Upper lobe of right lung (tissue), 1 donor: ENCODE measurements around the gene ENTPD6. TPM values are rescaled to one million over a fixed set of nuclear protein-coding genes. Genes with fewer than 3 reads are reported as not detected.

Source experiments
- ATAC-seq: fragments of 200-7000 bp; cut with Tn5 transposase; one replicate; pipeline ENCODE4 v1.9.1; 2020; ENCODE audit warnings: mild to moderate bottlenecking, moderate library complexity
- DNase-seq: peaks from one replicate; pipeline ENCODE4 v3.0.0-alpha.2; 2020
- H3K27ac ChIP-seq: fragments of 200-600 bp; one replicate; pipeline ENCODE4 v1.8.0; 2022
- H3K27me3 ChIP-seq: fragments of 200-600 bp; one replicate; pipeline ENCODE4 v1.8.0; 2022; ENCODE audit warnings: mild to moderate bottlenecking
- H3K36me3 ChIP-seq: fragments of 200-600 bp; one replicate; pipeline ENCODE4 v1.8.0; 2022
- H3K4me1 ChIP-seq: fragments of 200-600 bp; one replicate; pipeline ENCODE4 v1.8.0; 2022
- H3K4me3 ChIP-seq: fragments of 200-600 bp; one replicate; pipeline ENCODE4 v1.8.0; 2022; ENCODE audit warnings: mild to moderate bottlenecking
- H3K9me3 ChIP-seq: fragments of 200-600 bp; one replicate; pipeline ENCODE4 v1.8.0; 2022
- CTCF ChIP-seq: fragments of 200-600 bp; IDR thresholded peaks from one replicate; pipeline ENCODE4 v1.8.0; 2022; ENCODE audit warnings: antibody characterized with exemption
- intact Hi-C: fragments of 100-400 bp; cut with DNase I; formaldehyde crosslinking; loops from one replicate; pipeline ENCODE4 v1.11.0; 2022
- total RNA-seq: library from RNA; stranded (reverse); fragmentation: NEBNext Ultra II Directional; extraction: Animal tissue kit (Norgen Biotek cat#: 25700); gene quantifications from one replicate; pipeline ENCODE4 v1.2.1, GENCODE V29; 2021
- donor health status: DM: no; HTN: yes; CAD: no; lungs with severe emphysema.

Gene ENTPD6
- total RNA-seq, 1 donor from 2014 or later, result 75.6 TPM

- no peak overlapping the region for H3K4me3 ChIP-seq
- H3K4me1 ChIP-seq, result peaks cover 3% of the 10 kb centered on the region
- DNase-seq (no peak), ATAC-seq (no peak)
- H3K27me3 ChIP-seq, result no peaks in the 10 kb centered on the region
- peaks cover 54% of the 10 kb centered on the region for H3K36me3 ChIP-seq
- TF ChIP-seq CTCF, result no peak
- H3K27ac ChIP-seq, result no peak overlapping the region
- H3K9me3 ChIP-seq, result no peaks in the 10 kb centered on the region
- intact Hi-C loops, result no loop called here
These were observed 14.4 kb downstream of the ENTPD6 start for GRCh38 chr20:25209911-25210310.

GRCh38 chr20:25211273-25211672 lies 15.8 kb downstream of the ENTPD6 start:
- Histone ChIP-seq H3K9me3 (no peaks in the 10 kb centered on the region), H3K4me3 (no peak overlapping the region), H3K36me3 (peaks cover 68% of the 10 kb centered on the region), H3K27me3 (no peaks in the 10 kb centered on the region), H3K4me1 (peaks cover 3% of the 10 kb centered on the region), H3K27ac (no peak overlapping the region)
- intact Hi-C loops, result no loop called here
- TF ChIP-seq CTCF, result no peak
- ATAC-seq (no peak), DNase-seq (no peak)

DNA sequence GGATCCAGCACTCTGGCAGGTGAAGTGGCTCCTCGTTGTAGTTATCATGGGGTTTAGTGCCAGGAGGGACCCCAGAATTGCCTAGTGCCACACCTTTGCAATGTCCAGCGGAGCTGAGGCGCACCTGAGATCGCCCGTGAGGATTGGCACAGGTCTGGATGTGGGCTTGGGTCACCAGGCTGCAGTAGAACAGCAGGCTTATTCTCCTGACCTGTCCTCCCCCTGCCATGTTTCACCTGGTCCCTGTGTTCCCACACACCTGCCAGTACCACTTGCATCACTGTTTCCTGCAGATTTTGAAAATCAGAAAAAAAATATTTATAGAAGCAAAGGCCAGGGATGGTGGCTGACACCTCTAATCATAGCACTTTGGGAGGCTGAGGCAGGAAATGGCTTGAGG lies 16.7 kb downstream of the ENTPD6 start:
- Histone ChIP-seq H3K36me3 (peaks cover 76% of the 10 kb centered on the region), H3K4me1 (peaks cover 3% of the 10 kb centered on the region), H3K27me3 (no peaks in the 10 kb centered on the region), H3K9me3 (no peaks in the 10 kb centered on the region), H3K27ac (no peak overlapping the region), H3K4me3 (no peak overlapping the region)
- intact Hi-C loops, result no loop called here
- no peak for TF ChIP-seq CTCF
- no peak for ATAC-seq
- no peak for DNase-seq

DNA sequence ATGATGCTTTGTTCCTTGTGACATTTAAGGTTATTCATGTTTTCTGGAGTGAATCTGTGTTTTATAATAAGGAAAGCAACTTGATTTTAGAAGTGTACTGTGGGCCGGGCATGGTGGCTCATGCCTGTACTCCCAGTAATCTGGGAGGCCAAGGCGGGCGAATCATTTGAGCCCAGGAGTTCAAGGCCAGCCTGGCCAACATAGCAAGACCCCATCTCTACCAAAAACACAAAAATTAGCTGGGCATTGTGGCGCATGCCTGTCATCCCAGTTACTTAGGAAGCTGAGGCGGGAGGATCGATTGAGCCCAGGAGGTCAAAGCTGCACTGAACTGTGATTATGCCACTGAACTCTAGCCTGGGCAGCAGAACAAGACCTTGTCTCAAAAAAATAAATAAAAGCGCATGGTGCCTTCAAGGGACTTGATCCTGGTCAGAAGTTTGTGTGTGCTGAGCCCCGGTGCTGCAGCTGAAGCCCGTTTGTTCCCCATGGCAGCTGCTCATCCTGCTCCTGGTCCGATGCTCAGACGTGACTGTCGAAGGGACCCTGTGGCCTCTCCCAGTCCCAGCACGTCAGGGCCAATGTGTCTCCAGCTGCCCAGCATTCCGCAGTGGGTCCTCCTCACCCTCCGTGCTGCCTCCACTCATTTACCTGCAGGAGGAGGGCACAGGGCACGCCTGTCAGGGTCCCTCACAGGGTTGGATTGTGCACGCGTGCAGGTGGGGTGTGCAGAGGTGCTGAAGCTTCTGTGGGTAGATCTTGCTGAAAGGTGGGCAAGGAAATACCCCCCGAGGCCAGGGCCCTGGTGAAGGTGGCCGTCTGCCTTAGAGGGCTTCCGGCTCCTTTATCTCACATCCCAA lies 18.3 kb downstream of the ENTPD6 start:
- peaks cover 89% of the 10 kb centered on the region for H3K36me3 ChIP-seq
- no peaks in the 10 kb centered on the region for H3K9me3 ChIP-seq
- DNase-seq (no peak), ATAC-seq (no peak)
- H3K4me1 ChIP-seq, result no peaks in the 10 kb centered on the region
- H3K27me3 ChIP-seq, result no peaks in the 10 kb centered on the region
- intact Hi-C loops, result no loop called here
- H3K27ac ChIP-seq, result no peak overlapping the region
- H3K4me3 ChIP-seq, result no peak overlapping the region
- no peak for TF ChIP-seq CTCF

DNA sequence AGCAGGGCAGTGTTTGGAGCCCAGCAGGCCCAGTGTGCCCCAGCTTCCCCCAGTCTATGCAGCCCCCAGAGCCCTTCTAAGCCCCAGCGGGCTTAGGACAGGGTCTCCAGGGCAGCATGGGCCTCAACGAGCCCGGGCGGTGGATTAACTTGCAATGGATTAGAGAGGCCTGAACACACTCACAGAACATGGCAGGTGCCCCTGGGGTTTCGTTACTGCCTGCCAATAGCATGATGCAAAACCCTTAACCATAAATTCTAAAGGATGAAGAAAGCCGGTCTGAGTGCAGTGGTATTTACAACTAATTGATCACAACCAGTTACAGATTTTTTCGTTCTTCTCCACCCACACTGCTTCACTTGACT lies 18.9 kb downstream of the ENTPD6 start:
- no peak for ATAC-seq
- Histone ChIP-seq H3K27me3 (no peaks in the 10 kb centered on the region), H3K9me3 (no peaks in the 10 kb centered on the region), H3K4me1 (no peaks in the 10 kb centered on the region), H3K27ac (no peak overlapping the region), H3K36me3 (peaks cover 93% of the 10 kb centered on the region), H3K4me3 (no peak overlapping the region)
- intact Hi-C loops, result no loop called here
- DNase-seq, result no peak
- TF ChIP-seq CTCF, result no peak

- Histone ChIP-seq H3K4me3 (no peak overlapping the region), H3K4me1 (no peaks in the 10 kb centered on the region), H3K27me3 (no peaks in the 10 kb centered on the region), H3K27ac (no peak overlapping the region), H3K9me3 (no peaks in the 10 kb centered on the region), H3K36me3 (peaks cover 92% of the 10 kb centered on the region)
- ATAC-seq, result no peak
- TF ChIP-seq CTCF, result no peak
- intact Hi-C loops, result no loop called here
- no peak for DNase-seq
These were observed 19.3 kb downstream of the ENTPD6 start for GRCh38 chr20:25214819-25215218.
